Activated naive CD4-positive, alpha-beta T cell treated with anti-CD3 and anti-CD28 coated beads, Interleukin-2, amount 10 ng/mL, durations not matched to agents 7 days and 5 days (primary cell): Measurements from ENCODE around the gene IFITM5.
"Not testable (repeated sequence)": the region's sequence is repeated elsewhere in the genome, so short reads cannot be mapped to it uniquely, and the experiment has no call there.

Experiments
- CTCF ChIA-PET: fragments of 350-600 bp; sonication (Branson Sonifier 250); formaldehyde crosslinking; loops from one replicate; lab custom pipeline; 2021; ENCODE audit warnings: antibody characterized with exemption; lab: Charles Lee
- DNase-seq: peaks from one replicate; pipeline ENCODE4 v3.0.0-alpha.2; 2020
- H3K27ac Mint-ChIP-seq: one replicate; pipeline ENCODE4 v1.8.0; 2021; ENCODE audit warnings: mild to moderate bottlenecking, moderate library complexity, mixed read lengths
- H3K27me3 Mint-ChIP-seq: one replicate; pipeline ENCODE4 v1.8.0; 2021; ENCODE audit warnings: mild to moderate bottlenecking, mixed read lengths
- H3K36me3 Mint-ChIP-seq: one replicate; pipeline ENCODE4 v1.8.0; 2021; ENCODE audit warnings: mixed read lengths
- H3K4me1 Mint-ChIP-seq: one replicate; pipeline ENCODE4 v1.8.0; 2021; ENCODE audit warnings: mixed read lengths
- H3K4me3 Mint-ChIP-seq: one replicate; pipeline ENCODE4 v1.8.0; 2021; ENCODE audit warnings: mild to moderate bottlenecking, moderate library complexity, mixed read lengths
- H3K9me3 Mint-ChIP-seq: one replicate; pipeline ENCODE4 v1.8.0; 2021; ENCODE audit warnings: mixed read lengths

The IFITM5 gene

DNA sequence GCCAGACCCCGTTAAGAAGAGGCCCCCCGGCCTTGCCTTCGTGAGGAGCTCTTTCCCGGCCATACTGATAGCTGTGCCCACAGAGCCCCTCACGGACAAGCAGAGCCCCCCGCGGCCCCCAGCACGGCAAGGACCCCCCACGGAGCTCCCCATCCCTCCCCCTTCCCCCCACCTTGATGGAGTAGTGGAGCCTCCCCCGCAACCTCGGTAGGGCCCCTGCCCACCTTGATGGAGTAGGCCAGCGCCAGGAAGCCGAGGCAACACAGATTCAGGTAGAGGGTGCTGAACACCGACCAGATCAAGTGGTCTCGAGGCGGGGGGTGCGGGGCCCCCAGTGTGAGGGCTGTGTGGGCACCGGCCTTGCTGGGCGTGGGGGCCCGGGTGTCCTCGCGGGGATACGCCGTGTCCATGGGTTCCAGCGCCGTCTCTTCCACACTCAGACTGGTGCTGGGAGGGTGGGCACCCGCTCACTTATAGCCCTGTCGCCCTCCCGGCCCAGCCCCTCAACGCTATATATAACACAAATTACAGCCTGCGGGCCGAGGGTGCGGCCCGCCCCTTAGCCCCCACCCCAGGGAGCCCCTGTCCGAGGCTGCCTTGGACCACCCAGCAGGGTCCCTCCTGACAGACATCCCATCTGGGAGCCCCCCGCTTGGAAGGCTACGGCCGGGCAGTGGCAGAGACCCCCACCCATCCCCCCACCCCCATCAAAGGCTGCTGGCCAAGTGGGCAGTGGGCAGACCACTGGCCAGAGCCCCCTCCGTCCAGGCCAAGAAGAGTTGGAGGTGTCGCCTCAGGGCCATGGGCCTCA is at the start of gene IFITM5:
Gene IFITM5 (minus strand): TSS at position 446 of the 811 bp plus-strand sequence. CDS start 36 bp downstream, at position 410.
- H3K4me1 Mint-ChIP-seq = peaks cover 35% of the 10 kb centered on the region
- DNase-seq = no peak

DNA sequence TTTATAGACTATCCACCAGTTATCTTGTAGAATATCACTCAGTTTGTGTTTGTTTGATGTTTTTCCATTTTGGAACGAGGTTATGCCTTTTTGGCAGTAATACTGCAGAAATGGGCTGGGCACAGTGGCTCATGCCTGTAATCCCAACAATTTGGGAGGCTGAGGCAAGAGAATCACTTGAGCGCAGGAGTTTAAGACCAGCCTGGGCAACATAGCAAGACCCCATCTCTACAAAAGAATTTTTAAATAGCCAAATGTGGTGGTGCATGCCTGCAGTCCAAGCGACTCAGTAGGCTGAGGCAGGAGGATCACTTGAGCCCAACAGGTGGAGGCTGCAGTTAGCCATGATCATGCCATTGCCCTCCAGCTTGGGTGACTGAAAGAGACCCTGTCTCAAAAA is 47.2 kb upstream of the IFITM5 start:
- Mint-ChIP-seq H3K27ac (no peak overlapping the region), H3K36me3 (peaks cover 2% of the 10 kb centered on the region), H3K4me1 (peaks cover 20% of the 10 kb centered on the region), H3K4me3 (no peak overlapping the region), H3K27me3 (peaks cover 43% of the 10 kb centered on the region), H3K9me3 (no peaks in the 10 kb centered on the region)
- no peak for DNase-seq
- CTCF ChIA-PET = no interaction called here

More for the DNA sequence above, at the start of gene IFITM5:
- peaks cover 5% of the 10 kb centered on the region for H3K36me3 Mint-ChIP-seq
- peaks cover 48% of the 10 kb centered on the region for H3K27me3 Mint-ChIP-seq
- no peak within 1 kb of the TSS for H3K4me3 Mint-ChIP-seq
- no peak within 1 kb of the TSS for H3K27ac Mint-ChIP-seq
- no peaks in the 10 kb centered on the region for H3K9me3 Mint-ChIP-seq
- CTCF ChIA-PET = interaction anchor here (1.2 to 2.1 kb wide), 2 partner anchors 48 to 49 kb away, joined by 6 to 9 read pairs; no protein-coding TSS in a partner anchor

DNA sequence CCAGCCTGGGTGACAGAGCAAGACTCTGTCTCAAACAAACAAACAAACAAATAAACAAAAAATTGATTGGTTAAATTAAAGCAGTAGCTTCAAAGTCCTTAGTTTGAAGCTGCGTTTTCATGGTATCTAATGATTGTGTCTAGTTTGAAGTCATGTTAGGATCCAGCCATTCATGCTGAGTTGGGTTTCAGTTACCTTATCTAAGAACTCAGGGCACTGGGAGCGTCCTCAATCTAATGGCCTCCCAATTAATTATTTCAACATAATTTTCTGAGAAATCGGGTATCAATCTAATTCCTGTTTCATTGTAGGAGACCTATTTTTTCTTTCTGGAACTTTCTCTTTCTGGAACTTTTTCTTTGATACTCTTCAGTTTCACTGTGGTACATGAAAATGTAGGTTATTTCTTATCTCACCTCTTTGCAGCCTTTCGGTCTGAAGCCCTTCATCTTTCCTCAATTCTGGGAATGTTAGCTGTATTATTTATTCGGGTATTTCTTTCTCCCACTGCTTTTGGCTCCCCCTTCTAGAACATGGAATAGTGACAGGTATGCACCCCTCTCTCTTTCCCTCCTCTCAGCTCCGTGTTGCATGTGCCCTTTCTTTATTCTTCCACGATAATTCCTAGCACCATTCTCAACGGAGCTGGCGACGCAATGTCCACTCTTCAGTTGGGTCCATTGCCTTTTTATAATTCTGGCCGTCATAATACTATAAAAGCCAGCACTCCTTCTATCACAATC is 45.7 kb upstream of the IFITM5 start:
- Mint-ChIP-seq H3K27ac (no peak overlapping the region), H3K9me3 (no peaks in the 10 kb centered on the region), H3K36me3 (peaks cover 3% of the 10 kb centered on the region), H3K4me1 (peaks cover 17% of the 10 kb centered on the region), H3K4me3 (no peak overlapping the region), H3K27me3 (peaks cover 43% of the 10 kb centered on the region)
- no peak for DNase-seq
- CTCF ChIA-PET = no interaction called here

DNA sequence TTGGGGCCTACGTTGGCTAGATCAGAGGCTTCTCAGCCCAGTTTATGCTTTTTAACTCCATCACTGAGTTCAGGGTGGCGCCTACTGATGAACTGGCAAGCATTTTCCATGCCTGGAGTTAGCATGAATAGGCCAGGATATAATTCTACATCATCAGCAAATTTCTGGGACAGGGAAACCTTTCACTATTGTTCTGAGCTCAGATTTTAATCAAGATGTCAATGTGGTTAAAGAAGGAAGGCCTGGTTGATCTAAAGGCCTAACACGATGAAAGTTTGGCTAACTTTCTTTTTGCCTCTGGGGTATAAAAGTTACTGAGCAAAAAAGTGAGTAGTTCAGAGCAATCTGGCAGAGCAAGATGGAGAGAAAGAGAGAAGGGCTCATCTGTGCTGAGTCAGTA is 43.0 kb upstream of the IFITM5 start:
- Mint-ChIP-seq H3K9me3 (no peaks in the 10 kb centered on the region), H3K27me3 (peaks cover 24% of the 10 kb centered on the region), H3K27ac (no peak overlapping the region), H3K36me3 (peaks cover 3% of the 10 kb centered on the region), H3K4me3 (no peak overlapping the region), H3K4me1 (peaks cover 19% of the 10 kb centered on the region)
- CTCF ChIA-PET = interaction anchor here (1.3 kb wide), 1 partner anchor 13 kb away, joined by 5 read pairs; no protein-coding TSS in a partner anchor
- no peak for DNase-seq

DNA sequence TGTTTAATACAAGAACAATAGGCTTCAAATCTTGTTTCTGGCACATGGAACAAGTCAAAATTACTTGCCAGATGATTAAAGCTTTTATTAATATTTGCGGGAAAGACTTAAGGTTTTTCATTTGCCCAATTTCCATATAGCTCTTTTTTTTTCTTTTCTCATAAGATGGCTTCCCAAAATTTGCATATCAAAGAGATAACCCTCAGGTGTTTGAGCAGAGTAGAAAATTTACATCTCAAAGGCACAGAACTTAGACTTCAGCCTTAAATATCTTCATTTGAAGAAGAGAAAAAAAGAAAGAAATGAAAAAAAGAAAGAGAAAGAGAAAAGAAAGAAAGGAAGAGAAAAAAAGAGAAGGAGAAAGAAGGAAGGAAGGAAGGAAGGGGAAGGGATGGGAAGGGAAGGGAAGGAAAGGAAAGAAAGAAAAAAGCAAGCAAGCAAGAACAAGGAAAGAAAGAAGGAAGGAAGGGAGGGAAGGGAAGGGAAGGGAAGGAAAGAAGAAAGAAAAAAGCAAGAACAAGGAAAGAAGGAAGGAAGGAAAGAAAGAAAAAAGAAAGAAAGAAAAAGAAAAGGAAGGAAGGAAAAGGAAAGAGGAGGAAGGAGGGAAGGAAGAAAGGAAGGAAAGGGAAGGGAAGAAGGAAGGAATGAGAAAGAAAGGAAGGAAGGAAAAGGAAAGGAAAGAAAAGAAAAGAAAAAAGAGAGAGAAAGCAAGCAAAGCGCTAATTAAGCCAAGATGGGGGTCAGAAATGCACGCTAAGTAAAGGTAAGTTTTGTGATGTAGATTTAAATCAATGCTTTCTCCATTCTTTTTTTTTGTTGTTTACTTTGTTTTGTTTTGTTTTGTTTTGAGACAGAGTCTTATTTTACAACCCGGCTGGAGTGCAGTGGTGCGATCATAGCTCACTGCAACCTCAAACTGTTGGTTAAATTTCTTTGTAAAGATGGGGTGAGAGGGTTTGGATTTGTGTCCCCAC is 41.5 kb upstream of the IFITM5 start:
- peaks cover 31% of the 10 kb centered on the region for H3K4me1 Mint-ChIP-seq
- no peaks in the 10 kb centered on the region for H3K9me3 Mint-ChIP-seq
- no peak for DNase-seq
- no peak overlapping the region for H3K27ac Mint-ChIP-seq
- H3K27me3 Mint-ChIP-seq = peaks cover 25% of the 10 kb centered on the region
- CTCF ChIA-PET = interaction anchor here (0.8 to 1.4 kb wide), 4 partner anchors 8 to 178 kb away, joined by 3 to 5 read pairs (median 4); no protein-coding TSS in a partner anchor
- no peak overlapping the region for H3K4me3 Mint-ChIP-seq
- H3K36me3 Mint-ChIP-seq = peaks cover 3% of the 10 kb centered on the region

DNA sequence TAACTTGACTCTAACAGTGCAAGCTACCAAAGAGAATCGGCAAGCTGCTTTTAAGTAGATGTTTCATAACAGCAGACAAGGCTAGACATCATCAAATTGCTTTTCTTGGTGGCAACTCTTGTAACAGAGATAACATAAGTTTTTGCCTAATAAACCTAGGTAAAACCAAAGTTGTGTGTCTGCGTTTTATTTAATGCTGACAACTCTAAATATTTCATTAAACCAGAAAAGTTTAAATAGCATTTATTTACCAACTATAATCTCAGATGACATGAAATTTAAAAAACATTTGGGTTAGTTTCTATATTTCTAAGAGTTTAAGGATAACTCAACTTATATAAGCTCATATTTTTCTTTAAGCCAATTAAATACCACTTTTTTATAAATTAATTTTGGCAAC is 40.6 kb upstream of the IFITM5 start:
- no peak for DNase-seq
- Mint-ChIP-seq H3K27me3 (peaks cover 31% of the 10 kb centered on the region), H3K9me3 (no peaks in the 10 kb centered on the region), H3K4me3 (no peak overlapping the region), H3K4me1 (peaks cover 36% of the 10 kb centered on the region), H3K36me3 (peaks cover 3% of the 10 kb centered on the region), H3K27ac (no peak overlapping the region)
- CTCF ChIA-PET = interaction anchor here (0.6 to 1.4 kb wide), 5 partner anchors 9 to 179 kb away, joined by 3 to 5 read pairs (median 4); no protein-coding TSS in a partner anchor

DNA sequence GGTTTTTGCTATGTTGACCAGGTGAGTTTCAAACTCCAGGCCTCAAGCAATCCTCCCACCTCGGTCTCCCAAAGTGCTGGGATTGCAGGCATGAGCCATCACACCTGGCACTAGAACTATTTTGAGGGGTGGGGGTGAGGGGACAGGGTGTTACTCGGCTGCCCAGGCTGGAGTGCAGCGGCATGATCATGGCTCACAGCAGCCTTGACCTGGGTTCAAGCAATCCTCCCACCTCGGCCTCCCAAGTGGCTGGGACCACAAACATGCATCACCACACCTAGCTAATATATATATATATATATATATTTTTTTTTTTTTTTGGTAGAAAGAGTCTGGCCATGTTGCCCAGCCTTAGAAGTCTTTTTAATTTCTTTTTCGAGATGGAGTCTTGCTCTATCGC is 38.4 kb upstream of the IFITM5 start:
- H3K27me3 Mint-ChIP-seq = peaks cover 38% of the 10 kb centered on the region
- no peaks in the 10 kb centered on the region for H3K9me3 Mint-ChIP-seq

DNA sequence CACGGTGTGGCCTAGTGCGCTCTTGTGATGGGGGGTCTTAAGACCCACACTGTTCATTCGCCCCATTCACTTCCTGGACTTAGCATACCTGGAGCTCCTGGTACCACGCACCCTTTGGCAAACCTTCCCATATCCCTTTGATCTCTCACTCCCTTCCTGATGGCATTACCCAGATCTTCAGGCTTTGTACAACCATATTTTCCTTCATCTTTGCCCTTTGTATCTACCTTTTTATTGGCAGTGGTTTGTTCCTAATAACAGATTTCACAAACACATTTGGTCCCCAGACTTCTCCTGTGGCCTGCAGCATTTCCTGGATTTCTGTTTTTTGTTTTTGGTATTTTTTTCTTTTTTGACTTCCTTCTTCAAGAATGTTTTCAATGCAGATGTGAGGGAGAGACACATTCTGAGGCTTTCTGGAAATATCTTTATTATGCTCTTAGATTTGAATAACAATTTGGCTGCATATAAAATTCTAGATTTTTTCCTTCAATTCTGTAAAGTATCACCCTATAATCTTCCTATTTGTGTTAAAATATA is 37.4 kb upstream of the IFITM5 start:
- Mint-ChIP-seq H3K27ac (no peak overlapping the region), H3K4me1 (peaks cover 44% of the 10 kb centered on the region), H3K27me3 (peaks cover 41% of the 10 kb centered on the region), H3K4me3 (no peak overlapping the region), H3K9me3 (no peaks in the 10 kb centered on the region), H3K36me3 (peaks cover 4% of the 10 kb centered on the region)
- no peak for DNase-seq
- CTCF ChIA-PET = no interaction called here

More for the DNA sequence above, 38.4 kb upstream of the IFITM5 start:
- no peak for DNase-seq
- peaks cover 4% of the 10 kb centered on the region for H3K36me3 Mint-ChIP-seq
- H3K27ac Mint-ChIP-seq = no peak overlapping the region
- H3K4me3 Mint-ChIP-seq = no peak overlapping the region
- CTCF ChIA-PET = no interaction called here
- peaks cover 41% of the 10 kb centered on the region for H3K4me1 Mint-ChIP-seq

DNA sequence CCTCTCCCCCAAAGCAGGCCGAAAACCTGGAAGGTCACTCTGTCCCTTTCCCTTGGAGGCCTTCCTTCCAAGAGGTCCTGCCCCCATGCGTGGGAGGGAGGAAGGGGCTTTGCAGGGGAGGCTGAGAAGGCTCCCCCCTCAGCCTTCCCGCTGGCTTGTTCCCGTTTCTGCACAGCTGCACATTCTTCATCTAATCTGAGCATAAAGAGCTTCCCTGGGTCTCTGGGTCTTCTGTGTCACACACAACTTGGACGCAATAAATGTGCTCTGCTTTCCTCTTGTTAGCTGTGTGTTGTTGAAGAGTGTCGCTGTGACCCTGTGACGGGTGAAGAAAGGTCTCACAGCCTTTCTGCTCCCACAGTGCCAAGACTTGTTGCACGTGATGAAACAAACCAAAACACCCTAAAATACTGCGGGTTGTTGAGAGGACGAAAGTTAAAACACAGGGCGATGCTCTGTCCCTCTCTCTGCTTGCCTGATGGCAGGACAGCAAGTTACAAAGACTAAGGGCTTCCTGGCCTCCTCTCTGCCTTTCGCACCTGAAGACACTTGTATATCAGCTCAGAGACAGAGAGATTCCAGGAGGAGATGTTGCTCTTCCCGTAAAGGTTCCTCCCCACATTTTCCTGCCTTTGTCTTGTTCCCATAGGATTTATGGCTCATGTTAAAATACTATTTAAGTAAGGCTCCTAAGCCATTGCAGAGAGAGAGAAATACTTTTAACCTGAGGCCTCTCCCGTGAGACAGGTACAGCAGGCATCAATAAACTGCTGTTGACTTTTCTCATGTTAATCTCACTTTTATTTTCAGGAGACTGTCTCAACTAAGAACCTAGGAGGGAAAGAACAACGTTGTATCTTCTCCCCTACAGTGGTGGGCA is 36.7 kb upstream of the IFITM5 start:
- Mint-ChIP-seq H3K4me3 (no peak overlapping the region), H3K9me3 (no peaks in the 10 kb centered on the region), H3K27ac (no peak overlapping the region), H3K27me3 (peaks cover 41% of the 10 kb centered on the region), H3K4me1 (peaks cover 44% of the 10 kb centered on the region), H3K36me3 (peaks cover 1% of the 10 kb centered on the region)
- DNase-seq = no peak
- CTCF ChIA-PET = no interaction called here

DNA sequence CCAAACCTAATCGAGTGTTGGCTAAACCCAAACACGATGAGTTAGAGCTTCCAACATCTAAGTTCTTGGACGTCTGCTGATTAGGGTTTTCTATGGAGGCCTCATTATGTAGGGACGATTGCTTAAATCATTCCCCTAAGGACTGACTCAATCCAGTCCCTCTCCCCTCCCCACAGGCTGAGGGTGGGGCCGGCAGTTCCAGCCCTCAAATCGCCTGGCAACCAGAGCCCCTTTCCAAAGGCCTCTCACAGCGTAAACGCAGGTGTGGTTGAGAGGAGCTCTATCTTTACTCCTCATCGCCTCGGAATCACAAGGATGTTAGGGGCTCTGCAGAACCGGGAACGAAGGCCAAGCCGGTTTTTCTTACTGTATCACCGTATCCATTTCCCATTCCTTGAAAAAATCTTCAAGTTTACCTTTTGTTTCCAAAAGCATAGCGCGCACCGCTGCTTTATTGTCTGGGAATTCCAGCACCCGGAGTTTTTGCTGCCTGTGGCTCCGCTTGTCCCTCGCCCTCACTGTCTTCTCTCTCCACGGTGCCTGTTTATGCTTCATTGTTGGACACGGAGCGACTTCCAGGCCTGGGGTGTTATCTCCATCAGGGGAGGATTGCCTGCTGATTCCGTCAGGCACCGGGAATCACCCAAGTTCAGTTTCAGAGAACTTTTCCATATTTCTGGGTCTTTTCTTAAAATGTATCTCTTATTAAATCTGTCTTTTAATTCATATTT is 35.1 kb upstream of the IFITM5 start:
- no peaks in the 10 kb centered on the region for H3K9me3 Mint-ChIP-seq
- H3K4me3 Mint-ChIP-seq = no peak overlapping the region
- peaks cover 42% of the 10 kb centered on the region for H3K27me3 Mint-ChIP-seq
- CTCF ChIA-PET = interaction anchor here (0.9 kb wide), 1 partner anchor 14 kb away, joined by 3 read pairs; no protein-coding TSS in a partner anchor
- H3K36me3 Mint-ChIP-seq = peaks cover 1% of the 10 kb centered on the region
- peaks cover 54% of the 10 kb centered on the region for H3K4me1 Mint-ChIP-seq
- no peak for DNase-seq
- no peak overlapping the region for H3K27ac Mint-ChIP-seq

DNA sequence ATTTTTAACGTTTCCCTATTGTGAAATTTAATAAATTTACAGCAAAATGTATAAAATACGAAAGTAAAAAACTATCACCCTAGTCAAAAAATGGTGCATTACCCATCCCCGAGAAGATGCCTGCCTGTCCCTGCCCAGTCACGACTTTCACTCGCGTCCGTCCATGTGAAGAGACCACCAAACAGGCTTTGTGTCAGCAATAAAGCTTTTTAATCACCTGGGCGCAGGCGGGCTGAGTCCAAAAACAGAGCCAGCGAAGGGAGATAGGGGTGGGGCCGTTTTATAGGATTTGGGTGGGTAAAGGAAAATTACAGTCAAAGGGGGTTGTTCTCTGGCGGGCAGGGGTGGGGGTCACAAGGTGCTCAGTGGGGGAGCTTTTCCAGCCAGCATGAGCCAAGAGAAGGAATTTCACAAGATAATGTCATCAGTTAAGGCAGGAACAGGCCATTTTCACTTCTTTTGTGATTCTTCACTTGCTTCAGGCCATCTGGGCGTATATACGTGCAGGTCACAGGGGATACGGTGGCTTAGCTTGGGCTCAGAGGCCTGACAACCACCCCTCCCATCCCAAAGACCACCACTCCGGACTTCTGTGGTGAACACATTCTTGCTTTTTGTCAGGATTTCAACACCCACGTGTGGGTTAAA is 34.4 kb upstream of the IFITM5 start:
- not testable (repeated sequence) for DNase-seq, H3K36me3 Mint-ChIP-seq, H3K9me3 Mint-ChIP-seq, H3K27ac Mint-ChIP-seq, H3K4me3 Mint-ChIP-seq
- peaks cover 61% of the 10 kb centered on the region for H3K4me1 Mint-ChIP-seq
- CTCF ChIA-PET = interaction anchor here (0.9 kb wide), 1 partner anchor 15 kb away, joined by 3 read pairs; no protein-coding TSS in a partner anchor
- H3K27me3 Mint-ChIP-seq = peaks cover 42% of the 10 kb centered on the region
